ENCODE data around the gene EMC7. TPM values are rescaled to one million over a fixed set of nuclear protein-coding genes. Genes with fewer than 3 reads are reported as not detected.
"Not testable (repeated sequence)": the region's sequence is repeated elsewhere in the genome, so short reads cannot be mapped to it uniquely, and the experiment has no call there.

EMC7 gene
- total and polyA plus RNA-seq, 9 donors: 27.4 to 118 (median 41.5) TPM

DNA sequence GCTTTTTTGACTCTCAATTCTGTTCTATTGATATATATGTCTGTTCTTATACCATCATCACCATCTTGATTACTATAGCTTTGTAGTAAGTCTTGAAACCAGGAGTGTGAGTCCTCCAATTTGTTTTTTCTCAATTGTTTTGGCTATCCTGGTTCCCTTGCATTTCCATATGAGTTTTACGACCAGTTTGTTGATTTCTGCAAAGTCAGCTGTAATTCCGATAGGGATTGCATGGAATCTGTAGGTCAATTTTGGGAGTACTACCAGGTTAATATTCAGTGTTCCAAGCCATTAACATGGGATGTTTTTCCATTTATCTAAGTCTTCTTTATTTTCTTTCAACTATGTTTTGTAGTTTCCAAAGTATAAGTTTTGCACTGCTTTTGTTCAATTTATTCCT lies 27.2 kb upstream of the EMC7 start:
- TF ChIP-seq, protein P1, sequence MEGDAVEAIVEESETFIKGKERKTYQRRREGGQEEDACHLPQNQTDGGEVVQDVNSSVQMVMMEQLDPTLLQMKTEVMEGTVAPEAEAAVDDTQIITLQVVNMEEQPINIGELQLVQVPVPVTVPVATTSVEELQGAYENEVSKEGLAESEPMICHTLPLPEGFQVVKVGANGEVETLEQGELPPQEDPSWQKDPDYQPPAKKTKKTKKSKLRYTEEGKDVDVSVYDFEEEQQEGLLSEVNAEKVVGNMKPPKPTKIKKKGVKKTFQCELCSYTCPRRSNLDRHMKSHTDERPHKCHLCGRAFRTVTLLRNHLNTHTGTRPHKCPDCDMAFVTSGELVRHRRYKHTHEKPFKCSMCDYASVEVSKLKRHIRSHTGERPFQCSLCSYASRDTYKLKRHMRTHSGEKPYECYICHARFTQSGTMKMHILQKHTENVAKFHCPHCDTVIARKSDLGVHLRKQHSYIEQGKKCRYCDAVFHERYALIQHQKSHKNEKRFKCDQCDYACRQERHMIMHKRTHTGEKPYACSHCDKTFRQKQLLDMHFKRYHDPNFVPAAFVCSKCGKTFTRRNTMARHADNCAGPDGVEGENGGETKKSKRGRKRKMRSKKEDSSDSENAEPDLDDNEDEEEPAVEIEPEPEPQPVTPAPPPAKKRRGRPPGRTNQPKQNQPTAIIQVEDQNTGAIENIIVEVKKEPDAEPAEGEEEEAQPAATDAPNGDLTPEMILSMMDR (IDR thresholded peaks at IDR 0.05): no peak
- no peak for TF ChIP-seq EP300 (IDR thresholded peaks at IDR 0.05)
- TF ChIP-seq POLR2A (IDR thresholded peaks at IDR 0.05): no peak
- Histone ChIP-seq H3K4me3 (no peak overlapping the region), H3K27me3 (no peaks in the 10 kb centered on the region), H3K4me1 (ENCODE audit: insufficient read depth) (no peaks in the 10 kb centered on the region), H3K27ac (no peak overlapping the region), H3K9me3 (no peaks in the 10 kb centered on the region), H3K36me3 (no peaks in the 10 kb centered on the region)
- WGBS, 3 donors: 25 to 33% (median 27%) methylated on average over 2 of the region's 2 CpGs
- intact Hi-C loops (cut with DNase I): no loop called here
- no peak for DNase-seq

DNA sequence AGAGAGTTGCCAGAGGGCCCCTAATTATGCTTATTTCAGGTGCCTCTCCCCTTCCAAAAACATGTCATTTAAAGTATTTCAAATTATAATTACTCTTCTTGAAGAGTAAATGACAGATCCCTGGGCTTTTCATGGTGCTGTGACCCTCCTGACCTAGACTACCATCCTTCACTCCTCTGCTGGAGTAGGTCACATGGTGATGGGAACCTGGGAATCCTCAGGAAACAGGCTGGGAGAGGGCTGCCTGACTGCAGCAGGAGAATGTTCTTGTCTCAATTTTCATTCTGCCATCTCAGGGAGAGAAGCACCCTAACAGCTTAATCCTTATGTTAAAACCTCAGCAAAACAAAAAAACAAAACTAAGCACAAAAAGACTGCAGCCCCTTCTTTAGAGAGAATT lies 24.9 kb upstream of the EMC7 start:
- TF ChIP-seq POLR2A (IDR thresholded peaks at IDR 0.05) (no peak), EP300 (IDR thresholded peaks at IDR 0.05) (no peak)
- TF ChIP-seq, protein P1 (IDR thresholded peaks at IDR 0.05): no peak
- intact Hi-C loops (cut with DNase I): no loop called here
- Histone ChIP-seq H3K9me3 (no peaks in the 10 kb centered on the region), H3K27me3 (no peaks in the 10 kb centered on the region), H3K27ac (no peak overlapping the region), H3K4me3 (no peak overlapping the region), H3K4me1 (ENCODE audit: insufficient read depth) (no peaks in the 10 kb centered on the region), H3K36me3 (no peaks in the 10 kb centered on the region)
- DNase-seq: no peak

DNA sequence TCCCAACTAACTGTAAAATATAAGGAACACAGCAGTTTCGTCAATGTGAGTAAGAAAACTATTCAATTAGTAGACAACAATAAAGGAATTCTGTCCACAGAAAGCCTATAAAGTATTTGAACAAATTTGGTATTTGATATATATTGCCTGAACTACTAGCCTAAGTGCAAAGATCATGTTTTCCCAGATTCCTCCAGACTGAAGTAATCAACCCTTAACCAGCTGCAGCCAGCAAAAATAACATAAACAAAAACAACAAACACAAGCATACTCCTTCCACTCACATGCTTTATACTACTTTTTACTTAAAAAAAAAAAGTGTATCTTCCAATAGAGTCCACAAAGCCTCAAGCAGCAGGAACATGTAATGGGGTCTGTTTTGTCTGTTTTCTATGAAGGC lies 24.3 kb upstream of the EMC7 start:
- no peak overlapping the region for H3K4me3 ChIP-seq
- TF ChIP-seq, protein P1 (IDR thresholded peaks at IDR 0.05): no peak
- TF ChIP-seq EP300 (IDR thresholded peaks at IDR 0.05) (no peak), POLR2A (IDR thresholded peaks at IDR 0.05) (no peak)
- DNase-seq: no peak
- H3K9me3 ChIP-seq: no peaks in the 10 kb centered on the region
- no peaks in the 10 kb centered on the region for H3K4me1 ChIP-seq (ENCODE audit: insufficient read depth)
- H3K27ac ChIP-seq: no peak overlapping the region
- H3K27me3 ChIP-seq: no peaks in the 10 kb centered on the region
- H3K36me3 ChIP-seq: no peaks in the 10 kb centered on the region
- 19 to 29% (median 22%) methylated on average over 1 of the region's 1 CpG for WGBS, 3 donors
- intact Hi-C loops (cut with DNase I): no loop called here

DNA sequence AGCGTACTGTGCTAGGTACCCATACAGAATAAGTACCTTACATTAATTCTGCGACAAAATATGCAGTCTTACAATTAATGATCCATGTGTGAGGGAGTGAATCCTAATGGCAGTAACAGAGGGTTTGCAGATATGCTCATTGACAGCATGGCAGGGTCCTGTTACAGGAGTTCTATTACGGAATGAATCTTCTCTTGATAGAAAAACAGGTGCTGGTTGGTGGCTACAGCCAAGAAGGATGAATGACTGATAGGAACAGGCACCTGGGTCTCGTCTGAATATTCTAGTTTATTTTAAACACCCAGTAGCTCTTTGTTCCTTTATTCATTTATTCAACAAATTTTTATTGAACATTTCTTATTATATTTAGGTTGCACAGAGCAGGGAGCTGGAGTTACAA lies 23.0 kb upstream of the EMC7 start:
- 64 to 70% (median 66%) methylated on average over 4 of the region's 4 CpGs for WGBS, 3 donors
- H3K36me3 ChIP-seq: no peaks in the 10 kb centered on the region
- H3K27ac ChIP-seq: no peak overlapping the region
- H3K4me1 ChIP-seq (ENCODE audit: insufficient read depth): no peaks in the 10 kb centered on the region
- H3K9me3 ChIP-seq: no peaks in the 10 kb centered on the region
- DNase-seq: no peak
- no peak overlapping the region for H3K4me3 ChIP-seq
- intact Hi-C loops (cut with DNase I): no loop called here
- TF ChIP-seq, protein P1 (IDR thresholded peaks at IDR 0.05): no peak
- TF ChIP-seq POLR2A (IDR thresholded peaks at IDR 0.05): no peak
- TF ChIP-seq EP300 (IDR thresholded peaks at IDR 0.05): no peak
- no peaks in the 10 kb centered on the region for H3K27me3 ChIP-seq

DNA sequence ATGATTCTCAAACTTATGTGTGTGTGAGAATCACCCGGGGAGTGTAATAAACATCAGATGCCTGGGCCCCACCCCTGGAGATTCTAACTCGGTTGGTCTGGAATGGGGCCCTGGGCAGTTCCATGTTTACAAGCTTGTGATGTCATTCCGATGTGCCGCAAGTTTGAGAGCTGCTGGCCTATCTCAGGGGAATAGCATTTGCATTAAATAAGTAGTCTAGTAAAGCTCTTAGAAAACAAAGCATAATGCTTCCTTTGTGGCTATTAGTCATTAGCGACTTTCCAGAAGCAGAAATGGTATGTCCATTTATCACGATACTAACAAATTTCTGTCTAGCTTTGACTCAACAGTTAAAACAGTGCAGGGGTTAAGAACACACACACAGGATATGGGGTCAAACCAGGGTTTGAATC lies 21.1 kb upstream of the EMC7 start:
- H3K4me3 ChIP-seq: no peak overlapping the region
- no peak for DNase-seq
- no peaks in the 10 kb centered on the region for H3K27me3 ChIP-seq
- no peaks in the 10 kb centered on the region for H3K9me3 ChIP-seq
- no peak overlapping the region for H3K27ac ChIP-seq
- H3K4me1 ChIP-seq (ENCODE audit: insufficient read depth): no peaks in the 10 kb centered on the region
- WGBS, 3 donors: 65 to 75% (median 75%) methylated on average over 6 of the region's 6 CpGs
- TF ChIP-seq EP300 (IDR thresholded peaks at IDR 0.05): no peak
- TF ChIP-seq POLR2A (IDR thresholded peaks at IDR 0.05): no peak
- TF ChIP-seq, protein P1 (IDR thresholded peaks at IDR 0.05): no peak
- intact Hi-C loops (cut with DNase I): no loop called here
- no peaks in the 10 kb centered on the region for H3K36me3 ChIP-seq

DNA sequence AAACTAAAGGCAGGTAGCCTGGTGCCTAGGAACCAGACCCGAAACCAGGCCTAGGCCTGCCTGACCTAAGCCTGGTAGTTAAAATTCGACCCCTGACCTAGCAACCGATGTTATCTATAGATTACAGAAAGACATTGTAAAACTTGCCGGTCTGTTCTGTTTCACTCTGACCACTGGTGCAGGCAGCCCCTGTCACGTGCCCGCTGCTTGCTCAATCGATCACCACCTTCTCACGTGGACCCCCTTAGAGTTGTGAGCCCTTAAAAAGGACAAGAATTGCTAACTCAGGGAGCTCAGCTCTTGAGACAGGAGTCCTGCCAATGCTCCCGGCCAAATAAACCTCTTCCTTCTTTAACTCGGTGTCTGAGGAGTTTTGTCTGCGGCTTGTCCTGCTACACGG lies 20.1 kb upstream of the EMC7 start:
- intact Hi-C loops (cut with DNase I); H3K27me3 ChIP-seq; H3K27ac ChIP-seq; H3K36me3 ChIP-seq; H3K4me3 ChIP-seq; H3K4me1 ChIP-seq (ENCODE audit: insufficient read depth); H3K9me3 ChIP-seq; DNase-seq: not testable (repeated sequence)
- WGBS, 3 donors: 50 to 63% (median 57%) methylated on average over 12 of the region's 12 CpGs

DNA sequence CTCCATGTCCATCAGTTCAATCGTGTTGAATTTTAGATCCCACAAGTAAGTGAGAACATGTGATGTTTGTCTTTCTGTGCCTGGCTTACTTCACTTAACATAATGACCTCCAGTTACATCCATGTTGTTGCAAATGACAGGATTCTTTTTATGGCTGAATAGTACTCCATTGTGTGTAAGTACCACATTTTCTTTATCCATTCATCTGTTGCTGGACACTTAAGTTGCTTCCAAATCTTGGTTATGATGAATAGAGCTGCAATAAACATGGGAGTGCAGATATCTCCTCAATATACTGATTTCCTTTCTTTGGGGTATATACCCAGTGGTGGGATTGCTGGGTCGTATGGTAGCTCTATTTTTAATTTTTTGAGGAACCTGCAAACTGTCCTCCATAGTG lies 18.8 kb upstream of the EMC7 start:
- H3K27me3 ChIP-seq; H3K4me1 ChIP-seq (ENCODE audit: insufficient read depth); intact Hi-C loops (cut with DNase I); H3K36me3 ChIP-seq; H3K4me3 ChIP-seq; H3K27ac ChIP-seq; DNase-seq; H3K9me3 ChIP-seq: not testable (repeated sequence)
- WGBS, 3 donors: 66 to 75% (median 69%) methylated on average over 2 of the region's 2 CpGs
